ENCODE results near the gene BCL2L15.
"Not testable (repeated sequence)": the region's sequence is repeated elsewhere in the genome, so short reads cannot be mapped to it uniquely, and the experiment has no call there.

BCL2L15 gene

DNA sequence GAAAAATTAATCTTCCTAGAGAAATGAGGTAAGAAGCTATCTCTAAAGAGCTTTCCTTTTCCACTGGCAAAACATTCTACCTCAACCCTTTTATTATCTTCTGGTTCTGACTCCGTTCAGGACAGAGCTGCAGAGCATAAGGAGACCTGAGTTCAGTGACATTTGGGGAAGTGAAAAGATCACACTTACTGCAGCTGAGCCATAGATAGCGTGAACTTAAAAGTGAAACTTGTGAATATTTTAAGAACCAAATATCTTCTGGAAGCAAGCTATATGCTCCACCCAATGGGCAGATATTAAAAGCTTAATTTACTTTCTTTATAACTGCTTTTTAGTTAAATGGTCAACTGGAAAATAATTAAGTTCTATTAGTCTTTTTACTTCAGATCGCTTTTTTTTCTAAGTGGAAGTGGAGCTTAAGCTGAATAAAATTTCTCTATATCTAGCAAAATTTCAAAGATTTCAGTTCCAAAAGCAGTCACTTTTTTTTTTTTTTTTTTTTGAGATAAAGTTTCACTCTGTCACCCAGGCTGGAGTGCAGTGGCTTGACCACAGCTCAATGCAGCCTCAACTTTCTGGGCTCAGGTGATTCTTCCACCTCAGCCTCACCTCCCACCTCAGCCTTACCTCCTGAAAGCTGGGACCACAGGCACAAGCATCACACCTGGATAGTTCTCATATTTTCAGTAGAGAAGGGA is 27.8 kb downstream of the BCL2L15 start:
- TF ChIP-seq, protein P1, sequence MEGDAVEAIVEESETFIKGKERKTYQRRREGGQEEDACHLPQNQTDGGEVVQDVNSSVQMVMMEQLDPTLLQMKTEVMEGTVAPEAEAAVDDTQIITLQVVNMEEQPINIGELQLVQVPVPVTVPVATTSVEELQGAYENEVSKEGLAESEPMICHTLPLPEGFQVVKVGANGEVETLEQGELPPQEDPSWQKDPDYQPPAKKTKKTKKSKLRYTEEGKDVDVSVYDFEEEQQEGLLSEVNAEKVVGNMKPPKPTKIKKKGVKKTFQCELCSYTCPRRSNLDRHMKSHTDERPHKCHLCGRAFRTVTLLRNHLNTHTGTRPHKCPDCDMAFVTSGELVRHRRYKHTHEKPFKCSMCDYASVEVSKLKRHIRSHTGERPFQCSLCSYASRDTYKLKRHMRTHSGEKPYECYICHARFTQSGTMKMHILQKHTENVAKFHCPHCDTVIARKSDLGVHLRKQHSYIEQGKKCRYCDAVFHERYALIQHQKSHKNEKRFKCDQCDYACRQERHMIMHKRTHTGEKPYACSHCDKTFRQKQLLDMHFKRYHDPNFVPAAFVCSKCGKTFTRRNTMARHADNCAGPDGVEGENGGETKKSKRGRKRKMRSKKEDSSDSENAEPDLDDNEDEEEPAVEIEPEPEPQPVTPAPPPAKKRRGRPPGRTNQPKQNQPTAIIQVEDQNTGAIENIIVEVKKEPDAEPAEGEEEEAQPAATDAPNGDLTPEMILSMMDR (IDR thresholded peaks at IDR 0.05), result no peak
- no peak for DNase-seq (ENCODE audit: low spot score)
- Histone ChIP-seq H3K27ac (no peak overlapping the region), H3K4me3 (no peak overlapping the region)

DNA sequence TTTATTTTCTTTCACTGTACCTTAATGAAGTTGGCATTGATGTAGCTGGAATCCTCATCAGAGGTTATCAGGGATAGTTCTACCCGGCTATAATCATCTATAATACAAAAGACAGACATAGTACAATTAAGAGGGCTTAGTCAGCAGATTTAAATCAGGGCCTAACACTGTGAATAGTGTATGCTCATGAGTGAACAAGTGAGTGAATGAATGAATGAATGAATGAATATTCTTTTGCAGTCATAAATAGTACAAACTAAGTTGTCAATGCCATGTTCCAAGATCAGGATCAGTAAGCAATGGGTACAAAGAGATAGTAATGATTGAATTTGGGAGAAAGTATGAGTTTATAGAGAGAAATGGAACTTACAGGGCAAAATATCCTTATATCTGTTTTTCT is 28.4 kb downstream of the BCL2L15 start:
- Histone ChIP-seq H3K4me3 (no peak overlapping the region), H3K27ac (no peak overlapping the region)
- no peak for DNase-seq (ENCODE audit: low spot score)
- TF ChIP-seq, protein P1 (IDR thresholded peaks at IDR 0.05), result no peak

DNA sequence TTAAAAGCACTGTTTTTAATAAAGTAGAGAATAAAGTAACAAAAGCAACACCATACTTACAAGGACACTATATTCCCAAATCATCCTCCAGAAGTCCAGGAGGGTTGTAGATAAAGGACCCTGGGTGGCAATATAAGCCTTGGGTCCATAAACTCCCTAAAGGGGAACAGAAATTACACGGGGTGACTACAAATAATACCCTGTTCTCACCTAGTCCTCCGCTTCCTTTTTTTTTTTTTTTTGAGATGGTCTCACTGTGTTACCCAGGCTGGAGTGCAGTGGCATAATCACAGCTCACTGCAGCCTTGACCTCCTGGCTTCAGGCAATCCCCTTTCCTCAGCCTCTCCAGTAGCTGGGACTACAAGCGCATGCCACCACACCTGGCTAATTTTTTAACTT is 29.0 kb downstream of the BCL2L15 start:
- no peak overlapping the region for H3K27ac ChIP-seq
- TF ChIP-seq, protein P1 (IDR thresholded peaks at IDR 0.05), result no peak
- H3K4me3 ChIP-seq, result no peak overlapping the region
- DNase-seq (ENCODE audit: low spot score), result no peak

DNA sequence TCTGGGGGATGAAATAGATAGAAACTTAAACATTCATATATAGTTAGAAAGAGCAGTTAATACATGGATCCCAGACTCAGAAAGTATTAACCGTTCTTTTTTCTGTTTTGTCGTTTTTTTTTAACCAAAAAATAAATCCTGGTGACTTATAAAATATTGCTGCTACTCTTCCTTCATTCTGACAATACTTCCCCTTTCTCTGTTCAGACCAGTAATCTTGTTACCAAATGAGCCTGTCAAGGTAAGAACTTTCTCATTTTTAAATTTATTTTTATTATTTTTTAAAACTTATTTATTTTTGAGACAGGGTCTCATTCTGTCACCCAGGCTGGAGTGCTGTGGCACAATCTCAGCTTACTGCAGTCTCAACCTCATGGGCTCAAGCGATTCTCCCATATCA is 29.6 kb downstream of the BCL2L15 start:
- DNase-seq (ENCODE audit: low spot score), result no peak
- H3K4me3 ChIP-seq, result no peak overlapping the region
- TF ChIP-seq, protein P1 (IDR thresholded peaks at IDR 0.05), result no peak
- no peak overlapping the region for H3K27ac ChIP-seq

DNA sequence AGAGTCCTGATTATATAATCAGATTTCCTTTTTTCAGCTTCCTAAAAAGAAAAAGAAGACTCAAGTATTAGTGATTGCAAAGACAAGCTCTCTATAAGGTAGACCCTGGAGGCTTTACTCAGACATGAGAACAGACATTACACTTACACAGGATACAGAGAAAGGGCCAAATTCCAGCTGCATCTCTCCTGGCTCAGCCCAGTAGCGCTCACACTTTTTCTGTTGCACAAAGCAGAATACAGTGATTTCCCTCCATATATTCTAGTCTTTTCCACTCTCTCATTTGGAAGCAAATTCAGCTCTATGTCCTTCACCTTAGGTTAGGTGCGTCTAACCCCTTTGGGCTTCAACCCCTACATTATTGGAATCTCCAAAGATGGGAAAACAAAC is 31.0 kb downstream of the BCL2L15 start:
- H3K27ac ChIP-seq, result no peak overlapping the region
- DNase-seq (ENCODE audit: low spot score), result no peak
- TF ChIP-seq, protein P1 (IDR thresholded peaks at IDR 0.05), result no peak
- H3K4me3 ChIP-seq, result no peak overlapping the region

DNA sequence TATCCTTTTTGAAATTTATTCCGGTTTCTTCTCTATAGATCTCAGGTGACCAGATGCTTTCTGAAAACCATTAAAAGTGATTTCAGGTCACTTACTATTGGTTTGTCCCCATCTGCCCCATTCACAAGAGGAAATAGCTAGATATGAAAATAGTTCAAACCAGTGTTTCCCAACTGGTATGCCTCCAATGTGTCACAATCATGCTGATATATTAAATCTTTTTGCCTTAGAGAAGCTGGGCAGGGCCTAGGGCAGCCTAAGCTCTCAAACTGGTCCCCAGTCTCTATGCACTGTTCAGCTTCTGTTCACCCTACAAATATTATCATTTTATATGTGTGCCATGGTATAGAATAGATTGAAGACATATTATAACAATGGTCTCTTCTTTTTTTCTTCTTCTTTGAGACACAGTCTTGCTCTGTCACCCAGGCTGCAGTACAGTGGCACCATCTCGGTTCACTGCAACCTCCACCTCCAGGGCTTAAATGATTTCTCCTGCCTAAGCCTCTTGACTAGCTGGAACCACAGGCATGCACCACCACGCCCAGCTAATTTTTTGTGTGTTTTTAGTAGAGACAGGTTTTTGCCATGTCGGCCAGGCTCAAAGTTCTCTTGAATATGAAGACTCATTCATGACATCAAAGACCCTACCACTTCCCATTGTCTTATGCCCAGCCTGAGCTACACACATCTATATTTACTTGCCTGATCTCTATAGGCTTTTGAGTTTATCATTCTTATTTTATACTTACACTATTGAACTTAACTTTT is 31.6 kb downstream of the BCL2L15 start:
- no peak overlapping the region for H3K27ac ChIP-seq
- DNase-seq (ENCODE audit: low spot score), result no peak
- TF ChIP-seq, protein P1 (IDR thresholded peaks at IDR 0.05), result no peak

DNA sequence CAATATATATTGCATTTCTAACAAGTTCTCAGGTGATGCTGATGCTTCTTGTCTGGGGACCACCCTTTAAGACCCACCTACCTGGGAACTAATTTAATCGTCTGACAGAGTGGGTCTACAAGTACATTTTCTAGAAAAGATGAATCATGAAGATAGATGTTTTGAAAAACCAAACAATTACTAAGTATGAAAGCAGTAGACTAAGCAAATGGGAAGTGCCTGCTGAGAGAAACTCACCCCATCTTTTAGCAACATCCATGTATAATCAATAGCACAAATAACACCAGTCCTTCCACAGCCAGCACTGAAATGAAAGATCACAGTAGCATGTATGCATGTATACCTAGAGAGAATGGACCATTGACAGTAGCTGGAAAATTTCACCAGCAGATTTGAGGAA is 33.1 kb downstream of the BCL2L15 start:
- Histone ChIP-seq H3K27ac (no peak overlapping the region), H3K4me3 (no peak overlapping the region)
- no peak for DNase-seq (ENCODE audit: low spot score)
- TF ChIP-seq, protein P1 (IDR thresholded peaks at IDR 0.05), result no peak

More for the DNA sequence above, 31.6 kb downstream of the BCL2L15 start:
- H3K4me3 ChIP-seq, result no peak overlapping the region

DNA sequence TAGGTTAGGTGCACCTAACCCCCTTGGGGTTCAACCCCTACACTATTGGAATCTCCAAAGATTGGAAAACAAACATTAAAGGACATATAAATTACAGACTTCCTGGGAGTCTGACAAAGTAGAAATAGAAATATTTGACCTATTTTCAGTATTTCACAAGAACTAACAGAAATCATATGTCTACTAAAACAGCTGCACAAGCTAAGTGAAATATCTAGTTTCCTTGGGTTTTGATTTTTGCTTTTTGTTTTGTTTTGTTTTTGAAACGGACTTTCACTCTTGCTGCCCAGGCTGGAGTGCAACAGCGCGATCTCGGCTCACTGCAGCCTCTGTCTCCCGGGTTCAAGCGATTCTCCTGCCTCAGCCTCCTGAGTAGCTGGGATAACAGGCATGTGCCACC is 34.7 kb downstream of the BCL2L15 start:
- H3K4me3 ChIP-seq; DNase-seq (ENCODE audit: low spot score); H3K27ac ChIP-seq: not testable (repeated sequence)
